ENCODE results near the gene SLCO1A2.

DNA sequence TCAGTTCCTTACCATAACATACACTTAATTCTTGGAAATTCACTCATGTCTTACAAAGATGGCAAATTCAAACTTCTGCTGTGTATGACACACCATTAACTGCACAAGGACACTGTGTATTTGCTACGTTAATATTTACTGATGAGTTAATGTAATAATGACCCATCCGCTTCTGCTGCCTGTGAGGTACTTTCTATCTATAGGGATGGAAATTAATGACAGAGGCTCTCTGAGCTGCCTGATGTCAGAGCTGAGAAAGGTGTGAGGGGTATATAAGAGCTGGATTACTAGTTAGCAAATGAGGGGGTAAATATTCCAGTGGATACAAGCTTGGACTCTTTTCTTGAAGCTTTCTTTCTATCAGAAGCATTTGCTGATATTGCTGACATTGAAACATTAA, 37.9 kb upstream of the SLCO1A2 start, which contains the start of gene IAPP:
- TF ChIP-seq EZH2 (IDR thresholded peaks at IDR 0.05; ENCODE audit: low read depth, unreplicated experiment) (no peak), STAT1 (IDR thresholded peaks at IDR 0.05; ENCODE audit: unreplicated experiment) (no peak), EZH2phosphoT487 (IDR thresholded peaks at IDR 0.05; ENCODE audit: unreplicated experiment) (no peak), POLR2AphosphoS5 (IDR thresholded peaks at IDR 0.05; ENCODE audit: low read depth) (no peak), NANOG (IDR thresholded peaks at IDR 0.05; ENCODE audit: borderline replicate concordance) (no peak), ZNF331 (CRISPR knock-in tag; IDR thresholded peaks at IDR 0.05; ENCODE audit: low read depth) (no peak), ZNF114 (CRISPR knock-in tag; IDR thresholded peaks at IDR 0.05) (no peak), CREB1 (CRISPR knock-in tag; IDR thresholded peaks at IDR 0.05; ENCODE audit: low read depth) (no peak), JUNB (IDR thresholded peaks at IDR 0.05; ENCODE audit: unreplicated experiment) (no peak)
- TF ChIP-seq, protein P1, sequence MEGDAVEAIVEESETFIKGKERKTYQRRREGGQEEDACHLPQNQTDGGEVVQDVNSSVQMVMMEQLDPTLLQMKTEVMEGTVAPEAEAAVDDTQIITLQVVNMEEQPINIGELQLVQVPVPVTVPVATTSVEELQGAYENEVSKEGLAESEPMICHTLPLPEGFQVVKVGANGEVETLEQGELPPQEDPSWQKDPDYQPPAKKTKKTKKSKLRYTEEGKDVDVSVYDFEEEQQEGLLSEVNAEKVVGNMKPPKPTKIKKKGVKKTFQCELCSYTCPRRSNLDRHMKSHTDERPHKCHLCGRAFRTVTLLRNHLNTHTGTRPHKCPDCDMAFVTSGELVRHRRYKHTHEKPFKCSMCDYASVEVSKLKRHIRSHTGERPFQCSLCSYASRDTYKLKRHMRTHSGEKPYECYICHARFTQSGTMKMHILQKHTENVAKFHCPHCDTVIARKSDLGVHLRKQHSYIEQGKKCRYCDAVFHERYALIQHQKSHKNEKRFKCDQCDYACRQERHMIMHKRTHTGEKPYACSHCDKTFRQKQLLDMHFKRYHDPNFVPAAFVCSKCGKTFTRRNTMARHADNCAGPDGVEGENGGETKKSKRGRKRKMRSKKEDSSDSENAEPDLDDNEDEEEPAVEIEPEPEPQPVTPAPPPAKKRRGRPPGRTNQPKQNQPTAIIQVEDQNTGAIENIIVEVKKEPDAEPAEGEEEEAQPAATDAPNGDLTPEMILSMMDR (conservative IDR thresholded peaks at IDR 0.05; ENCODE audit: low read depth in 2 of 2), result no peak
- TF ChIP-seq, protein P2, sequence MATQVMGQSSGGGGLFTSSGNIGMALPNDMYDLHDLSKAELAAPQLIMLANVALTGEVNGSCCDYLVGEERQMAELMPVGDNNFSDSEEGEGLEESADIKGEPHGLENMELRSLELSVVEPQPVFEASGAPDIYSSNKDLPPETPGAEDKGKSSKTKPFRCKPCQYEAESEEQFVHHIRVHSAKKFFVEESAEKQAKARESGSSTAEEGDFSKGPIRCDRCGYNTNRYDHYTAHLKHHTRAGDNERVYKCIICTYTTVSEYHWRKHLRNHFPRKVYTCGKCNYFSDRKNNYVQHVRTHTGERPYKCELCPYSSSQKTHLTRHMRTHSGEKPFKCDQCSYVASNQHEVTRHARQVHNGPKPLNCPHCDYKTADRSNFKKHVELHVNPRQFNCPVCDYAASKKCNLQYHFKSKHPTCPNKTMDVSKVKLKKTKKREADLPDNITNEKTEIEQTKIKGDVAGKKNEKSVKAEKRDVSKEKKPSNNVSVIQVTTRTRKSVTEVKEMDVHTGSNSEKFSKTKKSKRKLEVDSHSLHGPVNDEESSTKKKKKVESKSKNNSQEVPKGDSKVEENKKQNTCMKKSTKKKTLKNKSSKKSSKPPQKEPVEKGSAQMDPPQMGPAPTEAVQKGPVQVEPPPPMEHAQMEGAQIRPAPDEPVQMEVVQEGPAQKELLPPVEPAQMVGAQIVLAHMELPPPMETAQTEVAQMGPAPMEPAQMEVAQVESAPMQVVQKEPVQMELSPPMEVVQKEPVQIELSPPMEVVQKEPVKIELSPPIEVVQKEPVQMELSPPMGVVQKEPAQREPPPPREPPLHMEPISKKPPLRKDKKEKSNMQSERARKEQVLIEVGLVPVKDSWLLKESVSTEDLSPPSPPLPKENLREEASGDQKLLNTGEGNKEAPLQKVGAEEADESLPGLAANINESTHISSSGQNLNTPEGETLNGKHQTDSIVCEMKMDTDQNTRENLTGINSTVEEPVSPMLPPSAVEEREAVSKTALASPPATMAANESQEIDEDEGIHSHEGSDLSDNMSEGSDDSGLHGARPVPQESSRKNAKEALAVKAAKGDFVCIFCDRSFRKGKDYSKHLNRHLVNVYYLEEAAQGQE (IDR thresholded peaks at IDR 0.05; ENCODE audit: unreplicated experiment), result no peak
- TF ChIP-seq, protein P3, sequence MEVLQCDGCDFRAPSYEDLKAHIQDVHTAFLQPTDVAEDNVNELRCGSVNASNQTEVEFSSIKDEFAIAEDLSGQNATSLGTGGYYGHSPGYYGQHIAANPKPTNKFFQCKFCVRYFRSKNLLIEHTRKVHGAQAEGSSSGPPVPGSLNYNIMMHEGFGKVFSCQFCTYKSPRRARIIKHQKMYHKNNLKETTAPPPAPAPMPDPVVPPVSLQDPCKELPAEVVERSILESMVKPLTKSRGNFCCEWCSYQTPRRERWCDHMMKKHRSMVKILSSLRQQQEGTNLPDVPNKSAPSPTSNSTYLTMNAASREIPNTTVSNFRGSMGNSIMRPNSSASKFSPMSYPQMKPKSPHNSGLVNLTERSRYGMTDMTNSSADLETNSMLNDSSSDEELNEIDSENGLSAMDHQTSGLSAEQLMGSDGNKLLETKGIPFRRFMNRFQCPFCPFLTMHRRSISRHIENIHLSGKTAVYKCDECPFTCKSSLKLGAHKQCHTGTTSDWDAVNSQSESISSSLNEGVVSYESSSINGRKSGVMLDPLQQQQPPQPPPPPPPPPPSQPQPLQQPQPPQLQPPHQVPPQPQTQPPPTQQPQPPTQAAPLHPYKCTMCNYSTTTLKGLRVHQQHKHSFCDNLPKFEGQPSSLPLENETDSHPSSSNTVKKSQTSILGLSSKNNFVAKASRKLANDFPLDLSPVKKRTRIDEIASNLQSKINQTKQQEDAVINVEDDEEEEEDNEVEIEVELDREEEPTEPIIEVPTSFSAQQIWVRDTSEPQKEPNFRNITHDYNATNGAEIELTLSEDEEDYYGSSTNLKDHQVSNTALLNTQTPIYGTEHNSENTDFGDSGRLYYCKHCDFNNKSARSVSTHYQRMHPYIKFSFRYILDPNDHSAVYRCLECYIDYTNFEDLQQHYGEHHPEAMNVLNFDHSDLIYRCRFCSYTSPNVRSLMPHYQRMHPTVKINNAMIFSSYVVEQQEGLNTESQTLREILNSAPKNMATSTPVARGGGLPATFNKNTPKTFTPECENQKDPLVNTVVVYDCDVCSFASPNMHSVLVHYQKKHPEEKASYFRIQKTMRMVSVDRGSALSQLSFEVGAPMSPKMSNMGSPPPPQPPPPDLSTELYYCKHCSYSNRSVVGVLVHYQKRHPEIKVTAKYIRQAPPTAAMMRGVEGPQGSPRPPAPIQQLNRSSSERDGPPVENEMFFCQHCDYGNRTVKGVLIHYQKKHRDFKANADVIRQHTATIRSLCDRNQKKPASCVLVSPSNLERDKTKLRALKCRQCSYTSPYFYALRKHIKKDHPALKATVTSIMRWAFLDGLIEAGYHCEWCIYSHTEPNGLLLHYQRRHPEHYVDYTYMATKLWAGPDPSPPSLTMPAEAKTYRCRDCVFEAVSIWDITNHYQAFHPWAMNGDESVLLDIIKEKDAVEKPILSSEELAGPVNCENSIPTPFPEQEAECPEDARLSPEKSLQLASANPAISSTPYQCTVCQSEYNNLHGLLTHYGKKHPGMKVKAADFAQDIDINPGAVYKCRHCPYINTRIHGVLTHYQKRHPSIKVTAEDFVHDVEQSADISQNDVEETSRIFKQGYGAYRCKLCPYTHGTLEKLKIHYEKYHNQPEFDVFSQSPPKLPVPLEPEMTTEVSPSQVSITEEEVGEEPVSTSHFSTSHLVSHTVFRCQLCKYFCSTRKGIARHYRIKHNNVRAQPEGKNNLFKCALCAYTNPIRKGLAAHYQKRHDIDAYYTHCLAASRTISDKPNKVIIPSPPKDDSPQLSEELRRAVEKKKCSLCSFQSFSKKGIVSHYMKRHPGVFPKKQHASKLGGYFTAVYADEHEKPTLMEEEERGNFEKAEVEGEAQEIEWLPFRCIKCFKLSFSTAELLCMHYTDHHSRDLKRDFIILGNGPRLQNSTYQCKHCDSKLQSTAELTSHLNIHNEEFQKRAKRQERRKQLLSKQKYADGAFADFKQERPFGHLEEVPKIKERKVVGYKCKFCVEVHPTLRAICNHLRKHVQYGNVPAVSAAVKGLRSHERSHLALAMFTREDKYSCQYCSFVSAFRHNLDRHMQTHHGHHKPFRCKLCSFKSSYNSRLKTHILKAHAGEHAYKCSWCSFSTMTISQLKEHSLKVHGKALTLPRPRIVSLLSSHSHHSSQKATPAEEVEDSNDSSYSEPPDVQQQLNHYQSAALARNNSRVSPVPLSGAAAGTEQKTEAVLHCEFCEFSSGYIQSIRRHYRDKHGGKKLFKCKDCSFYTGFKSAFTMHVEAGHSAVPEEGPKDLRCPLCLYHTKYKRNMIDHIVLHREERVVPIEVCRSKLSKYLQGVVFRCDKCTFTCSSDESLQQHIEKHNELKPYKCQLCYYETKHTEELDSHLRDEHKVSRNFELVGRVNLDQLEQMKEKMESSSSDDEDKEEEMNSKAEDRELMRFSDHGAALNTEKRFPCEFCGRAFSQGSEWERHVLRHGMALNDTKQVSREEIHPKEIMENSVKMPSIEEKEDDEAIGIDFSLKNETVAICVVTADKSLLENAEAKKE (CRISPR knock-in tag; IDR thresholded peaks at IDR 0.05), result no peak

All from GM23338 (cell line).